NCI-H2196 (cell line): ENCODE results near the gene SNX6.
"Not testable (repeated sequence)": the region's sequence is repeated elsewhere in the genome, so short reads cannot be mapped to it uniquely, and the experiment has no call there.

ENCODE experiments used
- DNase-seq: peaks from one replicate; lab custom pipeline; 2025; ENCODE audit not compliant: unreplicated experiment; lab: John Stamatoyannopoulos, UW

Gene SNX6

GRCh38 chr14:34640826-34641225 is 10.9 kb upstream of the SNX6 start:
- no peak for DNase-seq

- not testable (repeated sequence) for DNase-seq
Observed at GRCh38 chr14:34634360-34634771, 4.4 kb upstream of the SNX6 start.

- no peak for DNase-seq
Observed at GRCh38 chr14:34633742-34634141, 3.8 kb upstream of the SNX6 start.

- DNase-seq = no peak
Observed at GRCh38 chr14:34632411-34632978, 2.5 kb upstream of the SNX6 start.

GRCh38 chr14:34629344-34629656 is 648 bp downstream of the SNX6 start:
- DNase-seq = no peak

- DNase-seq = no peak
Observed at GRCh38 chr14:34628681-34629135, 1.2 kb downstream of the SNX6 start.

GRCh38 chr14:34623506-34623905 is 6.4 kb downstream of the SNX6 start:
- no peak for DNase-seq

GRCh38 chr14:34620839-34621238 is 9.1 kb downstream of the SNX6 start:
- DNase-seq = no peak

- no peak for DNase-seq
Observed at GRCh38 chr14:34620115-34620514, 9.8 kb downstream of the SNX6 start.

GRCh38 chr14:34619471-34619870 is 10.5 kb downstream of the SNX6 start:
- no peak for DNase-seq

GRCh38 chr14:34616360-34616759 is 13.6 kb downstream of the SNX6 start:
- no peak for DNase-seq

- no peak for DNase-seq
Observed at GRCh38 chr14:34615507-34615906, 14.4 kb downstream of the SNX6 start.

- DNase-seq = no peak
Observed at GRCh38 chr14:34614638-34615037, 15.3 kb downstream of the SNX6 start.

- DNase-seq = no peak
Observed at GRCh38 chr14:34610101-34610500, 19.8 kb downstream of the SNX6 start.

GRCh38 chr14:34605461-34605860 is 24.5 kb downstream of the SNX6 start:
- DNase-seq = no peak

- DNase-seq = no peak
Observed at GRCh38 chr14:34604995-34605394, 25.0 kb downstream of the SNX6 start.

GRCh38 chr14:34596891-34597290 is 33.1 kb downstream of the SNX6 start:
- DNase-seq = no peak

- DNase-seq = no peak
Observed at GRCh38 chr14:34593740-34594375, 36.1 kb downstream of the SNX6 start.

GRCh38 chr14:34592623-34593022 is 37.3 kb downstream of the SNX6 start:
- no peak for DNase-seq

- no peak for DNase-seq
Observed at GRCh38 chr14:34583525-34583924, 46.4 kb downstream of the SNX6 start.

GRCh38 chr14:34582117-34582680 is 47.7 kb downstream of the SNX6 start:
- DNase-seq = no peak

- no peak for DNase-seq
Observed at GRCh38 chr14:34580381-34580780, 49.6 kb downstream of the SNX6 start.

- DNase-seq = no peak
Observed at GRCh38 chr14:34571771-34572170, 58.2 kb downstream of the SNX6 start.
